OCI-LY7 (cell line): ENCODE data around the gene FAM47E.

ENCODE experiments used
- EZH2phosphoT487 ChIP-seq: fragments of 200-600 bp; sonication (generic); IDR thresholded peaks from 2 replicates; pipeline ENCODE4 v1.6.1; 2018; ENCODE audit warnings: low read depth, borderline replicate concordance, mild to moderate bottlenecking, mixed run types, antibody characterized with exemption, low read length, moderate library complexity, mixed read lengths
- TF ChIP-seq, protein P1 (sequence below): fragments of 200-600 bp; sonication (generic); conservative IDR thresholded peaks from 2 replicates; pipeline ENCODE4 v1.5.1; 2014; ENCODE audit warnings: mild to moderate bottlenecking, antibody characterized with exemption, low read length, moderate library complexity, mixed read lengths

- TF ChIP-seq, protein P1, sequence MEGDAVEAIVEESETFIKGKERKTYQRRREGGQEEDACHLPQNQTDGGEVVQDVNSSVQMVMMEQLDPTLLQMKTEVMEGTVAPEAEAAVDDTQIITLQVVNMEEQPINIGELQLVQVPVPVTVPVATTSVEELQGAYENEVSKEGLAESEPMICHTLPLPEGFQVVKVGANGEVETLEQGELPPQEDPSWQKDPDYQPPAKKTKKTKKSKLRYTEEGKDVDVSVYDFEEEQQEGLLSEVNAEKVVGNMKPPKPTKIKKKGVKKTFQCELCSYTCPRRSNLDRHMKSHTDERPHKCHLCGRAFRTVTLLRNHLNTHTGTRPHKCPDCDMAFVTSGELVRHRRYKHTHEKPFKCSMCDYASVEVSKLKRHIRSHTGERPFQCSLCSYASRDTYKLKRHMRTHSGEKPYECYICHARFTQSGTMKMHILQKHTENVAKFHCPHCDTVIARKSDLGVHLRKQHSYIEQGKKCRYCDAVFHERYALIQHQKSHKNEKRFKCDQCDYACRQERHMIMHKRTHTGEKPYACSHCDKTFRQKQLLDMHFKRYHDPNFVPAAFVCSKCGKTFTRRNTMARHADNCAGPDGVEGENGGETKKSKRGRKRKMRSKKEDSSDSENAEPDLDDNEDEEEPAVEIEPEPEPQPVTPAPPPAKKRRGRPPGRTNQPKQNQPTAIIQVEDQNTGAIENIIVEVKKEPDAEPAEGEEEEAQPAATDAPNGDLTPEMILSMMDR: no peak
- TF ChIP-seq EZH2phosphoT487: no peak
Measured at GRCh38 chr4:76233967-76234678, 17.4 kb upstream of the FAM47E start.
